ENCODE data around the gene URAD.

DNA sequence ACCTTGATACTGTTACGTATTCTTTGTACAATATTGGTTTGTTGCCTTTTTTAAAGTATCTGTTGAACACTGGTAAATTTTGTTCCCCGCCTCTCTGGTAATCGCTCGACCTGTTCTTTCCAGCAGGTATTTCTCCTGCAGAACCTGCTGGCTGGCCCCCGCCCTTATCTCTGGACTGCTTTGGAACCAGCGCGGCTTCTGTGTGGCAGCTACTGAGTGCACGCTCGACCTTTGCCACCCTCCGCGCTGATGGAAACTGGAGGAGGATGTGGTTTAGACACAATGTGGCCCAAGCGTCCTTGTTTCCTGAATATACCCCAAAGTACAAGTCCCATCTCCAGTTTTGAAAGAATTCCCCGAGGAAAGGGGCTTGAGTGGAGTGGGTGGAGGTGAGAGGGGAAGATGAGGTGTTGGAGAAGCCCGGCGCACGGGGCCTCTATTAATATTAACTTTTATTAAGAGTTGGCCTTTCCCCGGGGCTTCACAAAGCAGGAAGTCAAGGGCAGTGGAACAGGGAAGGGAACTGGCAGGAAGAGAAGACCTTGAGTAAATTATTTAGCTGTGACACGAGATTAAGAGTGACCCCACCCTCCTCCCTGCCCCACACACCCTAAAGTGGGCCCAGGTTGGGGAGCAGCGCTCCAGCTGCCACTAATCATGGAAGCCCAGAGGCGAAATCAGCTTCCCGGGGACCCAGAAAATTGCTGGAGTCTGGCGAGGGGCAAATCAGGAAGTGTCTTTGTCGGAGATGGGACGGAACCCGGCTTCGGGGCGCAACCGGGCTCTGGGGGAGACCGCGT is 35.4 kb downstream of the URAD start:
- TF ChIP-seq, protein P1, sequence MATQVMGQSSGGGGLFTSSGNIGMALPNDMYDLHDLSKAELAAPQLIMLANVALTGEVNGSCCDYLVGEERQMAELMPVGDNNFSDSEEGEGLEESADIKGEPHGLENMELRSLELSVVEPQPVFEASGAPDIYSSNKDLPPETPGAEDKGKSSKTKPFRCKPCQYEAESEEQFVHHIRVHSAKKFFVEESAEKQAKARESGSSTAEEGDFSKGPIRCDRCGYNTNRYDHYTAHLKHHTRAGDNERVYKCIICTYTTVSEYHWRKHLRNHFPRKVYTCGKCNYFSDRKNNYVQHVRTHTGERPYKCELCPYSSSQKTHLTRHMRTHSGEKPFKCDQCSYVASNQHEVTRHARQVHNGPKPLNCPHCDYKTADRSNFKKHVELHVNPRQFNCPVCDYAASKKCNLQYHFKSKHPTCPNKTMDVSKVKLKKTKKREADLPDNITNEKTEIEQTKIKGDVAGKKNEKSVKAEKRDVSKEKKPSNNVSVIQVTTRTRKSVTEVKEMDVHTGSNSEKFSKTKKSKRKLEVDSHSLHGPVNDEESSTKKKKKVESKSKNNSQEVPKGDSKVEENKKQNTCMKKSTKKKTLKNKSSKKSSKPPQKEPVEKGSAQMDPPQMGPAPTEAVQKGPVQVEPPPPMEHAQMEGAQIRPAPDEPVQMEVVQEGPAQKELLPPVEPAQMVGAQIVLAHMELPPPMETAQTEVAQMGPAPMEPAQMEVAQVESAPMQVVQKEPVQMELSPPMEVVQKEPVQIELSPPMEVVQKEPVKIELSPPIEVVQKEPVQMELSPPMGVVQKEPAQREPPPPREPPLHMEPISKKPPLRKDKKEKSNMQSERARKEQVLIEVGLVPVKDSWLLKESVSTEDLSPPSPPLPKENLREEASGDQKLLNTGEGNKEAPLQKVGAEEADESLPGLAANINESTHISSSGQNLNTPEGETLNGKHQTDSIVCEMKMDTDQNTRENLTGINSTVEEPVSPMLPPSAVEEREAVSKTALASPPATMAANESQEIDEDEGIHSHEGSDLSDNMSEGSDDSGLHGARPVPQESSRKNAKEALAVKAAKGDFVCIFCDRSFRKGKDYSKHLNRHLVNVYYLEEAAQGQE (IDR thresholded peaks at IDR 0.05; ENCODE audit: insufficient replicate concordance, low read depth): no peak
- no peak; the same call in 1 of the 2 replicates for TF ChIP-seq POLR2AphosphoS5 (IDR thresholded peaks at IDR 0.05; ENCODE audit: low read depth)
